ENCODE results near the gene KCNH1. TPM values are rescaled to one million over a fixed set of nuclear protein-coding genes. Genes with fewer than 3 reads are reported as not detected.

Gene KCNH1
- total RNA-seq, 5 donors from 2014 or later (not counting 1 experiment from before 2014, with no cell fraction given): not detected

- DNase-seq (no peak), ATAC-seq (replicated peaks in 1 of 4) (no peak)
- Mint-ChIP-seq H3K27me3 (peaks cover 6 to 10% of the 10 kb centered on the region in 2 donors), H3K9me3 (peaks cover 9 to 19% (median 16%) of the 10 kb centered on the region in 3 donors), H3K27ac (no peak overlapping the region), H3K36me3 (peaks cover 8% of the 10 kb centered on the region), H3K4me1 (peaks cover 0 to 5% (median 0%) of the 10 kb centered on the region in 3 donors), H3K4me3 (no peak overlapping the region)
- H3K4me1 ChIP-seq (ENCODE audit: control insufficient read depth in 1 of 2, extremely low read depth in 1 of 2, insufficient read depth in 2 of 2, low read length in 2 of 2): no peaks in the 10 kb centered on the region
- H3K9me3 ChIP-seq: no peaks in the 10 kb centered on the region
- CTCF ChIA-PET: no interaction called here
- peaks cover 0 to 24% of the 10 kb centered on the region in 2 experiments for H3K27me3 ChIP-seq (replicated peaks in 1 of 2; ENCODE audit: control insufficient read depth in 2 of 2, extremely low read depth in 1 of 2, insufficient read depth in 2 of 2, low read length in 1 of 2)
- H3K27ac ChIP-seq (ENCODE audit: low read length): no peak overlapping the region
- H3K36me3 ChIP-seq (ENCODE audit: control insufficient read depth in 2 of 2, extremely low read depth in 1 of 2, insufficient read depth in 1 of 2, low read length in 1 of 2): no peaks in the 10 kb centered on the region
- POLR2A ChIA-PET: no interaction called here
- WGBS (ENCODE audit: insufficient coverage): no CpG with 5 or more reads among the region's 1 CpG
- H3K4me3 ChIP-seq (ENCODE audit: control insufficient read depth in 1 of 2, extremely low read depth in 1 of 2, low read length in 1 of 2): no peak overlapping the region
These were observed 24.9 kb upstream of the KCNH1 start for GRCh38 chr1:211158866-211159265.

- ATAC-seq (replicated peaks in 1 of 4) (no peak), DNase-seq (no peak)
- no peaks in the 10 kb centered on the region for H3K9me3 ChIP-seq
- H3K9me3 Mint-ChIP-seq: peaks cover 9 to 19% (median 16%) of the 10 kb centered on the region in 3 donors
- H3K4me1 Mint-ChIP-seq: peaks cover 0 to 5% (median 0%) of the 10 kb centered on the region in 3 donors
- no peak overlapping the region for H3K4me3 Mint-ChIP-seq
- H3K27ac Mint-ChIP-seq: no peak overlapping the region
- H3K36me3 ChIP-seq (ENCODE audit: control insufficient read depth in 2 of 2, extremely low read depth in 1 of 2, insufficient read depth in 1 of 2, low read length in 1 of 2): no peaks in the 10 kb centered on the region
- no peaks in the 10 kb centered on the region for H3K4me1 ChIP-seq (ENCODE audit: control insufficient read depth in 1 of 2, extremely low read depth in 1 of 2, insufficient read depth in 2 of 2, low read length in 2 of 2)
- peaks cover 0 to 2% of the 10 kb centered on the region in 2 experiments for H3K27me3 ChIP-seq (replicated peaks in 1 of 2; ENCODE audit: control insufficient read depth in 2 of 2, extremely low read depth in 1 of 2, insufficient read depth in 2 of 2, low read length in 1 of 2)
- CTCF ChIA-PET: interaction anchor here in 1 of 2 donors (0.5 kb wide), 1 partner anchor 17 kb away, joined by 3 read pairs; no protein-coding TSS in a partner anchor
- POLR2A ChIA-PET: no interaction called here
- H3K27me3 Mint-ChIP-seq: peaks cover 0 to 4% of the 10 kb centered on the region in 2 donors
- H3K4me3 ChIP-seq (ENCODE audit: control insufficient read depth in 1 of 2, extremely low read depth in 1 of 2, low read length in 1 of 2): no peak overlapping the region
- WGBS (ENCODE audit: insufficient coverage): no CpG with 5 or more reads among the region's 2 CpGs
- no peak overlapping the region for H3K27ac ChIP-seq (ENCODE audit: low read length)
- peaks cover 8% of the 10 kb centered on the region for H3K36me3 Mint-ChIP-seq
These were observed 21.1 kb upstream of the KCNH1 start for GRCh38 chr1:211155040-211155439.

GRCh38 chr1:211153932-211154331 is 20.0 kb upstream of the KCNH1 start:
- ATAC-seq (replicated peaks in 1 of 4) (no peak), DNase-seq (no peak)
- no CpG with 5 or more reads among the region's 1 CpG for WGBS (ENCODE audit: insufficient coverage)
- Mint-ChIP-seq H3K27me3 (peaks cover 0 to 4% of the 10 kb centered on the region in 2 donors), H3K4me1 (peaks cover 0 to 5% (median 0%) of the 10 kb centered on the region in 3 donors), H3K9me3 (peaks cover 9 to 15% (median 14%) of the 10 kb centered on the region in 3 donors), H3K4me3 (no peak overlapping the region), H3K27ac (no peak overlapping the region), H3K36me3 (peaks cover 8% of the 10 kb centered on the region)
- Histone ChIP-seq H3K27me3 (replicated peaks in 1 of 2; ENCODE audit: control insufficient read depth in 2 of 2, extremely low read depth in 1 of 2, insufficient read depth in 2 of 2, low read length in 1 of 2) (peaks cover 0 to 2% of the 10 kb centered on the region in 2 experiments), H3K4me1 (ENCODE audit: control insufficient read depth in 1 of 2, extremely low read depth in 1 of 2, insufficient read depth in 2 of 2, low read length in 2 of 2) (no peaks in the 10 kb centered on the region), H3K36me3 (ENCODE audit: control insufficient read depth in 2 of 2, extremely low read depth in 1 of 2, insufficient read depth in 1 of 2, low read length in 1 of 2) (no peaks in the 10 kb centered on the region), H3K27ac (ENCODE audit: low read length) (no peak overlapping the region), H3K4me3 (ENCODE audit: control insufficient read depth in 1 of 2, extremely low read depth in 1 of 2, low read length in 1 of 2) (no peak overlapping the region), H3K9me3 (no peaks in the 10 kb centered on the region)
- ChIA-PET CTCF (interaction anchor here in 1 of 2 donors (0.7 kb wide), 1 partner anchor 107 kb away, joined by 3 read pairs; no protein-coding TSS in a partner anchor), POLR2A (interaction anchor here in 1 of 2 donors (0.7 kb wide), 1 partner anchor 196 kb away, joined by 9 read pairs; no protein-coding TSS in a partner anchor)

- WGBS (ENCODE audit: insufficient coverage): 75% methylated on average over 2 of the region's 5 CpGs
- H3K9me3 Mint-ChIP-seq: no peaks in the 10 kb centered on the region
- H3K27ac ChIP-seq (ENCODE audit: low read length): no peak overlapping the region
- peaks cover 25 to 26% of the 10 kb centered on the region in 2 donors for H3K27me3 Mint-ChIP-seq
- no peaks in the 10 kb centered on the region for H3K4me1 ChIP-seq (ENCODE audit: control insufficient read depth in 1 of 2, extremely low read depth in 1 of 2, insufficient read depth in 2 of 2, low read length in 2 of 2)
- ATAC-seq (replicated peaks in 1 of 4) (no peak), DNase-seq (no peak)
- CTCF ChIA-PET: interaction anchor here in 1 of 2 donors (0.6 kb wide), 1 partner anchor 15 kb away, joined by 5 read pairs; the partner anchor contains the start of gene KCNH1
- H3K27ac Mint-ChIP-seq: no peak overlapping the region
- H3K4me3 Mint-ChIP-seq: no peak overlapping the region
- peaks cover 2 to 5% of the 10 kb centered on the region in 2 experiments for H3K27me3 ChIP-seq (replicated peaks in 1 of 2; ENCODE audit: control insufficient read depth in 2 of 2, extremely low read depth in 1 of 2, insufficient read depth in 2 of 2, low read length in 1 of 2)
- H3K4me1 Mint-ChIP-seq: no peaks in the 10 kb centered on the region
- H3K36me3 ChIP-seq (ENCODE audit: control insufficient read depth in 2 of 2, extremely low read depth in 1 of 2, insufficient read depth in 1 of 2, low read length in 1 of 2): no peaks in the 10 kb centered on the region
- H3K36me3 Mint-ChIP-seq: no peaks in the 10 kb centered on the region
- POLR2A ChIA-PET: no interaction called here
- no peaks in the 10 kb centered on the region for H3K9me3 ChIP-seq
- H3K4me3 ChIP-seq (ENCODE audit: control insufficient read depth in 1 of 2, extremely low read depth in 1 of 2, low read length in 1 of 2): no peak overlapping the region
These were observed 14.4 kb upstream of the KCNH1 start for GRCh38 chr1:211148366-211148765.

- no peak overlapping the region for H3K4me3 ChIP-seq (ENCODE audit: control insufficient read depth in 1 of 2, extremely low read depth in 1 of 2, low read length in 1 of 2)
- peaks cover 2 to 3% of the 10 kb centered on the region in 2 experiments for H3K27me3 ChIP-seq (replicated peaks in 1 of 2; ENCODE audit: control insufficient read depth in 2 of 2, extremely low read depth in 1 of 2, insufficient read depth in 2 of 2, low read length in 1 of 2)
- Mint-ChIP-seq H3K36me3 (no peaks in the 10 kb centered on the region), H3K9me3 (no peaks in the 10 kb centered on the region), H3K27ac (no peak overlapping the region), H3K27me3 (peaks cover 37 to 38% of the 10 kb centered on the region in 2 donors), H3K4me1 (no peaks in the 10 kb centered on the region), H3K4me3 (no peak overlapping the region)
- no peak for DNase-seq
- ChIA-PET CTCF (interaction anchor here in 1 of 2 donors (0.6 kb wide), 1 partner anchor 113 kb away, joined by 3 read pairs; no protein-coding TSS in a partner anchor), POLR2A (no interaction called here)
- ATAC-seq (replicated peaks in 1 of 4): no peak
- WGBS (ENCODE audit: insufficient coverage): 48% methylated on average over 4 of the region's 4 CpGs
- H3K27ac ChIP-seq (ENCODE audit: low read length): no peak overlapping the region
- H3K9me3 ChIP-seq: no peaks in the 10 kb centered on the region
- H3K36me3 ChIP-seq (ENCODE audit: control insufficient read depth in 2 of 2, extremely low read depth in 1 of 2, insufficient read depth in 1 of 2, low read length in 1 of 2): no peaks in the 10 kb centered on the region
- no peaks in the 10 kb centered on the region for H3K4me1 ChIP-seq (ENCODE audit: control insufficient read depth in 1 of 2, extremely low read depth in 1 of 2, insufficient read depth in 2 of 2, low read length in 2 of 2)
These were observed 12.0 kb upstream of the KCNH1 start for GRCh38 chr1:211145944-211146343.

- Mint-ChIP-seq H3K27ac (no peak overlapping the region), H3K36me3 (no peaks in the 10 kb centered on the region), H3K4me3 (no peak overlapping the region), H3K9me3 (no peaks in the 10 kb centered on the region), H3K27me3 (peaks cover 49 to 64% of the 10 kb centered on the region in 2 donors), H3K4me1 (peaks cover 8 to 11% (median 11%) of the 10 kb centered on the region in 3 donors)
- Histone ChIP-seq H3K9me3 (no peaks in the 10 kb centered on the region), H3K4me3 (ENCODE audit: control insufficient read depth in 1 of 2, extremely low read depth in 1 of 2, low read length in 1 of 2) (no peak overlapping the region), H3K36me3 (ENCODE audit: control insufficient read depth in 2 of 2, extremely low read depth in 1 of 2, insufficient read depth in 1 of 2, low read length in 1 of 2) (no peaks in the 10 kb centered on the region), H3K27ac (ENCODE audit: low read length) (no peak overlapping the region), H3K27me3 (replicated peaks in 1 of 2; ENCODE audit: control insufficient read depth in 2 of 2, extremely low read depth in 1 of 2, insufficient read depth in 2 of 2, low read length in 1 of 2) (peaks cover 12 to 23% of the 10 kb centered on the region in 2 experiments), H3K4me1 (ENCODE audit: control insufficient read depth in 1 of 2, extremely low read depth in 1 of 2, insufficient read depth in 2 of 2, low read length in 2 of 2) (peaks cover 3 to 17% of the 10 kb centered on the region in 2 experiments)
- peak in 1 of 35 experiments; percentile 48 for DNase-seq
- ChIA-PET CTCF (interaction anchor here (0.6 to 1.8 kb wide), 13 partner anchors 9 to 1330 kb away, joined by 3 to 10 read pairs (median 4); partner anchors contain the start of gene IRF6 (in 1 of the 2)), POLR2A (no interaction called here)
- ATAC-seq (replicated peaks in 1 of 4): no peak
- WGBS (ENCODE audit: insufficient coverage): no CpG with 5 or more reads among the region's 5 CpGs
These were observed 1.5 kb upstream of the KCNH1 start for GRCh38 chr1:211135342-211135950.
